ENCODE data around the gene GRID1.
"Not testable (repeated sequence)": the region's sequence is repeated elsewhere in the genome, so short reads cannot be mapped to it uniquely, and the experiment has no call there.

Gene GRID1

GRCh38 chr10:86092311-86092710 is 274.3 kb downstream of the GRID1 start:
- not testable (repeated sequence) for DNase-seq

GRCh38 chr10:86091216-86091615 is 275.4 kb downstream of the GRID1 start:
- no peak for DNase-seq

GRCh38 chr10:86090807-86091206 is 275.8 kb downstream of the GRID1 start:
- DNase-seq: no peak

- DNase-seq: no peak
Measured at GRCh38 chr10:86087716-86088115, 278.9 kb downstream of the GRID1 start.

- DNase-seq: no peak
Measured at GRCh38 chr10:86086418-86086817, 280.2 kb downstream of the GRID1 start.

- DNase-seq: no peak
Measured at GRCh38 chr10:86085686-86086085, 280.9 kb downstream of the GRID1 start.

- no peak for DNase-seq
Measured at GRCh38 chr10:86085136-86085535, 281.5 kb downstream of the GRID1 start.

- no peak for DNase-seq
Measured at GRCh38 chr10:86084585-86084984, 282.0 kb downstream of the GRID1 start.

GRCh38 chr10:86083664-86084175 is 282.9 kb downstream of the GRID1 start:
- DNase-seq: no peak

- no peak for DNase-seq
Measured at GRCh38 chr10:86083206-86083605, 283.4 kb downstream of the GRID1 start.

GRCh38 chr10:86082556-86082955 is 284.0 kb downstream of the GRID1 start:
- no peak for DNase-seq

- DNase-seq: no peak
Measured at GRCh38 chr10:86079088-86079487, 287.5 kb downstream of the GRID1 start.

- no peak for DNase-seq
Measured at GRCh38 chr10:86078639-86079035, 288.0 kb downstream of the GRID1 start.

GRCh38 chr10:86077871-86078638 is 288.5 kb downstream of the GRID1 start:
- no peak for DNase-seq

- DNase-seq: no peak
Measured at GRCh38 chr10:86077271-86077670, 289.3 kb downstream of the GRID1 start.

- not testable (repeated sequence) for DNase-seq
Measured at GRCh38 chr10:86076497-86076896, 290.1 kb downstream of the GRID1 start.

GRCh38 chr10:86075512-86075911 is 291.1 kb downstream of the GRID1 start:
- no peak for DNase-seq

GRCh38 chr10:86074294-86074693 is 292.3 kb downstream of the GRID1 start:
- DNase-seq: no peak

GRCh38 chr10:86073199-86073977 is 293.2 kb downstream of the GRID1 start:
- DNase-seq: no peak

- no peak for DNase-seq
Measured at GRCh38 chr10:86072413-86072812, 294.2 kb downstream of the GRID1 start.

GRCh38 chr10:86071758-86072157 is 294.8 kb downstream of the GRID1 start:
- DNase-seq: no peak

GRCh38 chr10:86071145-86071544 is 295.4 kb downstream of the GRID1 start:
- no peak for DNase-seq

- no peak for DNase-seq
Measured at GRCh38 chr10:86070278-86070677, 296.3 kb downstream of the GRID1 start.
